Gastroesophageal sphincter (tissue), 3 donors: Measurements from ENCODE around the gene UBE2E2.

Source experiments
- CTCF ChIP-seq, 4 experiments: fragments of 200-600 bp in 2 of 4; fragments of 450-650 bp in 2 of 4; sonication (generic) in 1 of 4; IDR thresholded peaks; one replicate each; pipeline ENCODE4 v1.5.1; 2017 to 2019; ENCODE audit warnings: antibody characterized with exemption in 4 of 4, mild to moderate bottlenecking in 2 of 4, moderate library complexity in 2 of 4
- POLR2A ChIP-seq, 2 donors: fragments of 450-650 bp; IDR thresholded peaks; one replicate each; pipeline ENCODE4 v1.6.1; 2017; ENCODE audit warnings: antibody characterized with exemption in 2 of 2, mild to moderate bottlenecking in 2 of 2, moderate library complexity in 1 of 2

- TF ChIP-seq CTCF (IDR thresholded peaks at IDR 0.05) = no peak
- no peak for TF ChIP-seq POLR2A (IDR thresholded peaks at IDR 0.05)
Observed at GRCh38 chr3:23461069-23461468, 257.9 kb downstream of the UBE2E2 start.
